ENCODE measurements around the gene PINLYP. TPM values are rescaled to one million over a fixed set of nuclear protein-coding genes. Genes with fewer than 3 reads are reported as not detected.

Gene PINLYP
- total RNA-seq, 4 donors from 2014 or later: 4.7 to 22.1 (median 10.9) TPM

- no peak for DNase-seq (ENCODE audit: low spot score in 2 of 2)
- H3K27ac ChIP-seq: no peak overlapping the region
- H3K4me3 ChIP-seq: no peak overlapping the region
- H3K4me1 ChIP-seq: peaks cover 24% of the 10 kb centered on the region
- H3K27me3 ChIP-seq: no peaks in the 10 kb centered on the region
- WGBS: 71% methylated on average over 7 of the region's 7 CpGs
- no peaks in the 10 kb centered on the region for H3K9me3 ChIP-seq
- peaks cover 39% of the 10 kb centered on the region for H3K36me3 ChIP-seq
- TF ChIP-seq CTCF (IDR thresholded peaks at IDR 0.05) (no peak), POLR2AphosphoS5 (IDR thresholded peaks at IDR 0.05) (no peak), POLR2A (IDR thresholded peaks at IDR 0.05) (no peak), EP300 (IDR thresholded peaks at IDR 0.05) (no peak)
Measured at GRCh38 chr19:43609872-43610271, 34.3 kb downstream of the PINLYP start.

GRCh38 chr19:43610493-43610892 is 34.9 kb downstream of the PINLYP start:
- no peaks in the 10 kb centered on the region for H3K9me3 ChIP-seq
- no peak overlapping the region for H3K4me3 ChIP-seq
- no peak for DNase-seq (ENCODE audit: low spot score in 2 of 2)
- H3K27me3 ChIP-seq: no peaks in the 10 kb centered on the region
- no peak for TF ChIP-seq CTCF (IDR thresholded peaks at IDR 0.05)
- no peak for TF ChIP-seq POLR2AphosphoS5 (IDR thresholded peaks at IDR 0.05)
- no peak for TF ChIP-seq POLR2A (IDR thresholded peaks at IDR 0.05)
- no peak for TF ChIP-seq EP300 (IDR thresholded peaks at IDR 0.05)
- peaks cover 39% of the 10 kb centered on the region for H3K36me3 ChIP-seq
- peaks cover 18% of the 10 kb centered on the region for H3K4me1 ChIP-seq
- 82% methylated on average over 3 of the region's 3 CpGs for WGBS
- no peak overlapping the region for H3K27ac ChIP-seq

GRCh38 chr19:43611788-43612187 is 36.2 kb downstream of the PINLYP start, which contains the start of gene SRRM5:
Gene SRRM5 (plus strand): TSS chr19:43612088. CDS start chr19:43612122, 34 bp downstream.
- WGBS: 89% methylated on average over 3 of the region's 3 CpGs
- H3K27me3 ChIP-seq: no peaks in the 10 kb centered on the region
- peaks cover 39% of the 10 kb centered on the region for H3K36me3 ChIP-seq
- TF ChIP-seq POLR2AphosphoS5 (IDR thresholded peaks at IDR 0.05) (no peak), CTCF (IDR thresholded peaks at IDR 0.05) (no peak), EP300 (IDR thresholded peaks at IDR 0.05) (no peak), POLR2A (IDR thresholded peaks at IDR 0.05) (no peak)
- no peak for DNase-seq (ENCODE audit: low spot score in 2 of 2)
- H3K27ac ChIP-seq: no peak within 1 kb of the TSS
- peaks cover 6% of the 10 kb centered on the region for H3K4me1 ChIP-seq
- no peaks in the 10 kb centered on the region for H3K9me3 ChIP-seq
- no peak within 1 kb of the TSS for H3K4me3 ChIP-seq

GRCh38 chr19:43612374-43612773 is 36.8 kb downstream of the PINLYP start:
- no peak overlapping the region for H3K27ac ChIP-seq
- H3K27me3 ChIP-seq: no peaks in the 10 kb centered on the region
- peaks cover 39% of the 10 kb centered on the region for H3K36me3 ChIP-seq
- no peak for DNase-seq (ENCODE audit: low spot score in 2 of 2)
- TF ChIP-seq POLR2AphosphoS5 (IDR thresholded peaks at IDR 0.05) (no peak), EP300 (IDR thresholded peaks at IDR 0.05) (no peak), POLR2A (IDR thresholded peaks at IDR 0.05) (no peak), CTCF (IDR thresholded peaks at IDR 0.05) (no peak)
- 95% methylated on average over 12 of the region's 12 CpGs for WGBS
- H3K4me3 ChIP-seq: no peak overlapping the region
- H3K4me1 ChIP-seq: peaks cover under 1% of the 10 kb centered on the region
- no peaks in the 10 kb centered on the region for H3K9me3 ChIP-seq

- WGBS: 88% methylated on average over 1 of the region's 1 CpG
- no peak overlapping the region for H3K27ac ChIP-seq
- TF ChIP-seq POLR2AphosphoS5 (IDR thresholded peaks at IDR 0.05) (no peak), CTCF (IDR thresholded peaks at IDR 0.05) (no peak), EP300 (IDR thresholded peaks at IDR 0.05) (no peak), POLR2A (IDR thresholded peaks at IDR 0.05) (no peak)
Measured at GRCh38 chr19:43616306-43616705, 40.7 kb downstream of the PINLYP start.

More at GRCh38 chr19:43616306-43616705, 40.7 kb downstream of the PINLYP start:
- DNase-seq (ENCODE audit: low spot score in 2 of 2): no peak
- H3K36me3 ChIP-seq: peaks cover 25% of the 10 kb centered on the region
- H3K27me3 ChIP-seq: no peaks in the 10 kb centered on the region
- H3K4me1 ChIP-seq: peaks cover 17% of the 10 kb centered on the region
- H3K9me3 ChIP-seq: no peaks in the 10 kb centered on the region
- H3K4me3 ChIP-seq: no peak overlapping the region
